NCI-H128 (cell line): ENCODE measurements around the gene PREX1.

Experiments
- DNase-seq: peaks from one replicate; lab custom pipeline; 2025; ENCODE audit not compliant: unreplicated experiment; lab: John Stamatoyannopoulos, UW

The PREX1 gene

GRCh38 chr20:48722002-48722731 lies 105.6 kb downstream of the PREX1 start:
- no peak for DNase-seq

- DNase-seq, result no peak
Measured at GRCh38 chr20:48721324-48722001, 106.3 kb downstream of the PREX1 start.

GRCh38 chr20:48720256-48720985 lies 107.4 kb downstream of the PREX1 start:
- DNase-seq, result no peak

- DNase-seq, result no peak
Measured at GRCh38 chr20:48719598-48720255, 108.1 kb downstream of the PREX1 start.

GRCh38 chr20:48718786-48719578 lies 108.8 kb downstream of the PREX1 start:
- no peak for DNase-seq

- no peak for DNase-seq
Measured at GRCh38 chr20:48717680-48718223, 110.0 kb downstream of the PREX1 start.

- no peak for DNase-seq
Measured at GRCh38 chr20:48717095-48717672, 110.6 kb downstream of the PREX1 start.

- no peak for DNase-seq
Measured at GRCh38 chr20:48716541-48716940, 111.3 kb downstream of the PREX1 start.

- no peak for DNase-seq
Measured at GRCh38 chr20:48716086-48716485, 111.7 kb downstream of the PREX1 start.

GRCh38 chr20:48714764-48715163 lies 113.0 kb downstream of the PREX1 start:
- no peak for DNase-seq

- DNase-seq, result no peak
Measured at GRCh38 chr20:48711696-48712464, 115.9 kb downstream of the PREX1 start.

- DNase-seq, result no peak
Measured at GRCh38 chr20:48711044-48711428, 116.8 kb downstream of the PREX1 start.

- no peak for DNase-seq
Measured at GRCh38 chr20:48710341-48711043, 117.3 kb downstream of the PREX1 start.

GRCh38 chr20:48709744-48710143 lies 118.1 kb downstream of the PREX1 start:
- DNase-seq, result no peak

- no peak for DNase-seq
Measured at GRCh38 chr20:48709058-48709691, 118.6 kb downstream of the PREX1 start.

- DNase-seq, result no peak
Measured at GRCh38 chr20:48708630-48709029, 119.2 kb downstream of the PREX1 start.

GRCh38 chr20:48708116-48708515 lies 119.7 kb downstream of the PREX1 start:
- no peak for DNase-seq

- DNase-seq, result no peak
Measured at GRCh38 chr20:48706710-48707365, 121.0 kb downstream of the PREX1 start.
